ENCODE measurements around the gene VWCE.
A peak's percentile ranks its signal among the peaks of the same experiment; 100 is the strongest.

The VWCE gene, protein sequence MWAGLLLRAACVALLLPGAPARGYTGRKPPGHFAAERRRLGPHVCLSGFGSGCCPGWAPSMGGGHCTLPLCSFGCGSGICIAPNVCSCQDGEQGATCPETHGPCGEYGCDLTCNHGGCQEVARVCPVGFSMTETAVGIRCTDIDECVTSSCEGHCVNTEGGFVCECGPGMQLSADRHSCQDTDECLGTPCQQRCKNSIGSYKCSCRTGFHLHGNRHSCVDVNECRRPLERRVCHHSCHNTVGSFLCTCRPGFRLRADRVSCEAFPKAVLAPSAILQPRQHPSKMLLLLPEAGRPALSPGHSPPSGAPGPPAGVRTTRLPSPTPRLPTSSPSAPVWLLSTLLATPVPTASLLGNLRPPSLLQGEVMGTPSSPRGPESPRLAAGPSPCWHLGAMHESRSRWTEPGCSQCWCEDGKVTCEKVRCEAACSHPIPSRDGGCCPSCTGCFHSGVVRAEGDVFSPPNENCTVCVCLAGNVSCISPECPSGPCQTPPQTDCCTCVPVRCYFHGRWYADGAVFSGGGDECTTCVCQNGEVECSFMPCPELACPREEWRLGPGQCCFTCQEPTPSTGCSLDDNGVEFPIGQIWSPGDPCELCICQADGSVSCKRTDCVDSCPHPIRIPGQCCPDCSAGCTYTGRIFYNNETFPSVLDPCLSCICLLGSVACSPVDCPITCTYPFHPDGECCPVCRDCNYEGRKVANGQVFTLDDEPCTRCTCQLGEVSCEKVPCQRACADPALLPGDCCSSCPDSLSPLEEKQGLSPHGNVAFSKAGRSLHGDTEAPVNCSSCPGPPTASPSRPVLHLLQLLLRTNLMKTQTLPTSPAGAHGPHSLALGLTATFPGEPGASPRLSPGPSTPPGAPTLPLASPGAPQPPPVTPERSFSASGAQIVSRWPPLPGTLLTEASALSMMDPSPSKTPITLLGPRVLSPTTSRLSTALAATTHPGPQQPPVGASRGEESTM

DNA sequence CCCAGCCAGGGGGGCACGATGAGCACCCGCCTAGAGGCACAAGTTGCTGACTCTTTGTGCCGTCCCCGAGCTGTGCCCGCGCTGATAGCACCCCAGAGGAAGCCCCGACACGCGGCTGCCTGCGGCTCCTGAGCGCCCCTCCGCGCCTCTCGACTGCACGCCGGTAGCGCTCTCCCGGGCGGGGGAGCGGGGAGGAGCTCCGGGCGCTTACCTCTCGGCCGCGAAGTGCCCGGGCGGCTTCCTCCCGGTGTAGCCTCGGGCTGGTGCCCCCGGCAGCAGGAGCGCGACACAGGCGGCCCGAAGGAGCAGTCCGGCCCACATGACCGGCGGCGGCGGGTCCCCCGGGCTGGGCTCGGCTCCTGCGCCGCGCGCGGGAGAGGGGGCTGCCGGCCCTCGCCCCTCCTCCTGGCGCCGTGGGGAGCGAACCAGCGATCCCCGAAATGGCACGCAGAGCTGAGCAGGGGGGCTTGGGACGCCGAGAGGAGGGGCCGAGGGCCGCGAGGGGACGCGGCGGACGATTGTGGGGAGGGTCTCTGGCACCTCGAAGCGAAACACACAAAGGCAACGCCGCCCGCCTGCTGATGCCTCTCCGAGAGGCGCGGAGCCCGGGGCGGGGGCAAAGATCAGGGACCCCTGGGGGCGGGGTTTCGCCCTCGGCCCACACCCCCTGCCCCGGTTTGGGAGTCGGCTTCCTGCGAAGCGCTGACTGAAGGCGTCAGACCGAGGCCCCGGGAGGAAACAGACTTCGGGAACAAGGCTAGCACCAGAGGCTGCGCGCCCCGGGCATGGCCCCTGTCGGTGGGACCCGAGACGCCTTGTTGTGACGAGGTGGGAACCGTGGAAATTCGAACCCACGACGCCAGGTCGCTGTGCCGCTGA is at the start of gene VWCE:
Gene VWCE, minus strand, starts transcription at position 600 of the 879 bp plus-strand sequence. Its CDS starts 279 bp downstream, at position 321.
- peak in 40 of 42 donors; percentile 29 to 78 (median 61) for DNase-seq
- intact Hi-C loops (cut with DNase I): no loop called here

DNA sequence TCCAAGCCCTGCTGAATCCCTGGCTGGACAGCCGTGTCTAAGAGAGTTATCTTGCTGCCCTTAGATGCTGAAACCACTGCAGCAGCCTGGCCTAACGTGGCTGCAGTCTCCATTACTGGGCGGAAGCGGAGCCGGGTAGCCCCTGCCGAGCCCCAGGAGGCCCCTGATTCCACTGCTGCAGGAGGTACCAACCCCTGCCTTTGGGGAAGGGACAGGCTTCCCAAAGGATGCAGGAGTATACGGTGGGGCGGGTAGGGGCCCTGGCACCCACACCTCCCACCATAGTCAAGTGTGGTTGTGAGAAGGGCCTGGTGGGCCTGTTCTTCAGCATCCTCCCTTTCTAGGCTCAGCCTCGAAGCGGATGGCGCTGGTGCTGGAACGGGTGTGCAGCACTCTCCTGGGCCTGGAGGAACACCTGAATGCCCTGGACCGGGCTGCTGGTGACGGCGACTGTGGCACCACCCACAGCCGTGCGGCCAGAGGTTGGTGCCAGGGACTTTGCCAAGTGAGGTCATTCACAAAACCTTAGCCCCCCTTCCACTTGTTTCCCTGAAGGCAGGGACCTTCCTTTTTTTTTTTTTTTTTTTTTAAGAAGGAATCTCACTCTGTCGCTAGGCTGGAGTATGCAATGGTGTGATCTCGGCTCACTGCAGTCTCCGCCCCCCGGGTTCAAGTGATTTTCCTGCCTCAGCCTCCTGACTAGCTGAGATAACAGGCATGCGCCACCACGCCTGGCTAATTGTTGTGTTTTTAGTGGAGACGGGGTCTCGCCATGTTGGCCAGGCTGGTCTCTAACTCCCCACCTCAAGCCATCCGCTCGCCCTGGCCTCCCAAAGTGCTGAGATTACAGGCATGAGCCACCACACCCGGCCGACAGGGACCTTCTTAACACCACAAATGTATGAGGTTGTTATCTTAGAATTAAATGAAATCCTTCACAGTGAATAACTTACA is 49.0 kb upstream of the VWCE start:
- intact Hi-C loops (cut with DNase I): no loop called here
- DNase-seq: no peak

DNA sequence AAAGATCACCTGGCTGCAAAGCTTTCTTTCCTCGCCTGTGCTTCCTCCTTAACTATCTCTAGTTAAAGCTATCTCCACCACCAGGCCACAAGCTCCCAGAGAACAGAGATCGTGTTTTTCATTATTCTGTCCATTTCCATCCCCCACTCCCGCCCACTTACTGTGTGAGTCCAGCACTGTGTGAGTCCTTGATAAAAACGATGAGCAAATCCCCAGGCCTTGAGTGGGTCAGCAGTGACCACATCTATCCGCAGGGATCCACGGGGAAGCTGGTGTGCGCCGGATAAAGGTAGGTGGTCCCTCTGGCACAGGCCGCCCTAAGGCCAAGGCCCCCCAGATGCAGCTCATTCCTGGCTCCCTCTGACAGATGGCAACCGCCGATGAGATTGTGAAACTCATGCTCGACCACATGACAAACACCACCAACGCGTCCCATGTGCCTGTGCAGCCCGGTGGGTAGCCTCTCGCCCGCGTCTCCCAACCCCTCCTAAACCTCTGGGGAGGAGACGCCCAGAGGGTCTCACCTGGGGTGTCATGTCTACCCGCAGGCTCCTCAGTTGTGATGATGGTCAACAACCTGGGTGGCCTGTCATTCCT is 47.2 kb upstream of the VWCE start:
- DNase-seq: no peak
- intact Hi-C loops (cut with DNase I): no loop called here

DNA sequence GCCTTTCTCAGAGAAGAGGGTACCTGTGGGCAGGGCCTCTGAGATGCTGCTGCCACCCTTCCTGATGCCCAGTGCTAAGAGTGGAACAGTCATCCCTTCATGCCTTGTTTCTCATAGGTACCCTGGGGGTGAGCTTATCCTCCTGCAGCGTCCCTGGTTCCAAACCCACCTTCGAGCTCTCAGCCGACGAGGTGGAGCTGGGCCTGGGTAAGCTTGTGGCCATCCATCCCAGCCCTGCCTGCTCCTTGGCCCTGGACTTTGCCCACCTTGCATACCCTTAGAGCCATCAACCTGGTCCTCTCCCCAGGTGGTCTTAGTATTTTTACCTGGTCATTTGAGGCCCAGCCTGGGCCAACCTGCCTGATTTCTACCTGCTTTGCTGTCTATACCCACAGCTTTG is 46.6 kb upstream of the VWCE start:
- intact Hi-C loops (cut with DNase I): no loop called here
- DNase-seq: no peak

DNA sequence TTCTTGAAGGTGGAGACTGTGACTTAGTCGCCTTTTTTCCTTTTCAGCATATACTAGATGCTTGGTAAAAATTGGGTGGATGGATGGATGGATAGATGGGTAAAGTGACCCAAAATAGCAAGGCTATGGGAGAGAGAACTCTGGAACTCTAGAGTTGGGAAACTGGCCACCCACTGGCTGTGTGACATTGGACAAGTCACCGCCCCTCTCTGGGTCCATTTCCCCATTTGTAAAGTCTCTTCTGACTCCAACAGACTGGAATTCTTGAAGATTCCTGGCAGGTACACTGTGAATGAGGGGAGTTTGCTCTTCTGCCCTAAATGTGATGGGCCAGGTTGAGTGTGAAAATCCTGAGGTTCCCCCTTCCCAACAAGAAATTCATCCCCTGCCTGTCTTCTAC is 45.9 kb upstream of the VWCE start:
- no peak for DNase-seq
- intact Hi-C loops (cut with DNase I): no loop called here

DNA sequence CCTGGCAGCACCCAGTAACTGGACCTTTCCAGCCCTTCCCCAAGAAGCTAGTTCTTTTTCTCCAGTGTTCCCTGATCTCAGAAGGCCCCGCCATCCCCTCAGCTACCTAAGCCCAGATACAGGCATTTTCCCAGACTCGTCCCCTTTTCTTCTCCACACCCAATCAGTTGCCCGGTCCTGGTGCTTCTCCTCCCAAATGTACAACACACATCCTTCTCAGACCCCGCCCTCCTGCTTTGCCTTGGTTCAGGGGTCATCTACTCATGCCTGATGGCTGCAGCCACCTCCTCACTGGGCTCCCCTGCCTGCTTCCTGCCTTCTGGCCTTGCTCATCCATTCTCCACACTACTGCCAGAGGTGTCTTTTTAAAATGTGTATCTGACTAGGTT is 44.4 kb upstream of the VWCE start:
- no peak for DNase-seq
- intact Hi-C loops (cut with DNase I): loop anchor here (5.0 kb wide), 1 partner anchor 43 kb away; no protein-coding TSS in a partner anchor

DNA sequence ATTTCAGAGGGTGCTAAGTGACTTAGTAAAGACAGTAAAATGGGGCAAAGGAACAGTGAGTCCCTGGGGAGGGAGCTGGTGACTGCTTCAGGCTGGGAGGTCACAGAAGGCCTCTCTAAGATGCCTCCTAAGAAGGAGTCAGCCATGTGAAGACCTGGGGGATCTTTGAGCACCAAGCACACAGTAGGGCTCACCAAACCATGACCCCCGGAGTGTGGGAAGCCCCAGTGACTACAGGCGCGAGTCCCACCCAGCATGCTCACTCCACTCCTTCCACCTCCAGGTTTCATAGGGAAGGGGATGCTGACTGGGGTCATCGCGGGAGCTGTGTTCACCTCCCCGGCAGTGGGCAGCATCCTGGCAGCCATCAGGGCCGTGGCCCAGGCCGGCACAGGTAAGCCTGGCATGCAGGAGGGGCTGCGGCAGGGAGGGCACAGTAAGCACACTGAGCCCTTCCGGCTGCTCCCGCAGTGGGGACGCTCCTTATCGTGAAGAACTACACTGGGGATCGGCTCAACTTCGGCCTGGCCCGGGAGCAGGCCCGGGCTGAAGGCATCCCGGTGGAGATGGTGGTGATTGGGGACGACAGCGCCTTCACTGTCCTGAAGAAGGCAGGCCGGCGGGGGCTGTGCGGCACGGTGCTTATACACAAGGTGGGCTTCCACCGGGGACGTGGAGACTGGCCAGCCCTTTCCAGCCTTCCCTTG is 43.8 kb upstream of the VWCE start:
- no peak for DNase-seq
- intact Hi-C loops (cut with DNase I): loop anchor here (5.0 kb wide), 1 partner anchor 43 kb away; no protein-coding TSS in a partner anchor

DNA sequence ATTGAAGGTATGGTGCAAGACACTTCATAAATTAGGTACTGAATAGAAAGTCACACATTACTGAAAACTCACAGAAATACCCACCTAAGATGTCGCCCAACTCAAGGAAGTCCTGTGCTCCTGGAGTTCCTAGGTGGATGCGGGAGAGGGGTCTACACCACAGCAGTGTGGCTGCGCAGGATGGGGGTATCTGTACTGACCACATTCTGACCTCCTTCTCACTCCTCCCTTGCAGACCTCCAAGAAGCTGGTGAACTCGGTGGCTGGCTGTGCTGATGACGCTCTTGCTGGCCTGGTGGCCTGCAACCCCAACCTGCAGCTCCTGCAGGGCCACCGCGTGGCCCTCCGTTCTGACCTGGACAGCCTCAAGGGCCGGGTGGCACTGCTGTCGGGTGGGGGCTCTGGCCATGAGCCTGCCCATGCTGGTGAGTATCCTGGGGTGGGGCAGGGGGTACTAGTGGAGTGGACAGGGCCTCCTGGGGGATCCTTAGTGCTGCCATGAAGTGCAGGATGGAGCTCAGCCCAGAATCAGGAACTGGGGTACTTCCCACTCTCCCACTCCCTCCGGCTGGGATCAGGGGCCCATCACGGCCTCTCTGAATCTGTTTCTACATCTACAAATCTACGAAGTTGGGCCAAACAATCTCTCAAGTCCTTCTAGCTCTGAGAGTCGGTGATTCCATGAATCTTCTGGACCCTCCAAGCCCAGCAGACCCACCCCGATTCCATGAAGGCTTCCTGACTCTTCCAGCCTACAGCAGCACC is 42.8 kb upstream of the VWCE start:
- no peak for DNase-seq
- intact Hi-C loops (cut with DNase I): loop anchor here (5.0 kb wide), 1 partner anchor 44 kb away; no protein-coding TSS in a partner anchor

DNA sequence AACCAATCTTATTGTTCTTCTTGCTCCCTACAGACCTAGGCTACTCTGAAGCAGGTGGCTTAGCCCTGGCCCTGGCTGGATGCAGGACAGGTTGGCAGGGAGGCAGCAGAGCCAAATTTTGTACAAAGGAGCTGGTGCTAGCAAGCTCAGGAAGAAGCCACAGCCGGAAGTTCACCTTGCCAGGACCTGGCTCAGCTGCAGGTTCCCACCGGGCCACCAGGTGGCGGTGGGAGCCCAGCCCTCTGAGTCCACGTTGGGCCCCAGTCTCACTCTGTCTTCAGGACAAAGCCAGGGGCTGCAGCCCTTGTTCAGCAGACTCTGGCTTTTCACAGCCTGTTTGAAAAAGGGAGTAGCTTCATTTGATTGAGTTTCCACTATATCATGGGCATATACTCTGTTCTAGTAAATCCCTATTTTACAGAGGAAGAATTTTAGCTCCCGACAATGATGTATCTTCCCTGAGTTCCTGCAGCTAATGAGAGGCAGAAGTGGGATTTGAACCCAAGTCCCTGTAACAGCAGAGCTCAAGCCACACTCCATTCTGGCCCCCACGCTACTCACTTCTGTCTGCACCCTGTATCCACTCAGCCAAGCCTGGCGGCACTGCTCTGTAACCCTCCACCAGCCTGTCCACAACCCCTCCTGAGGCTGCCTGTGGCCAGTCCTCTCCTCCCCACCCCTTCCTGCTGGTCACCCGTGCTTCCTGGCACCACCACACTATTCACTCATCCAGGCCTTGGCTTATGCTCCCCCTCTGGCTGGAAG is 41.2 kb upstream of the VWCE start:
- peak; percentile 29 to 87 (median 72) for DNase-seq
- intact Hi-C loops (cut with DNase I): loop anchor here (5.0 kb wide), 1 partner anchor 46 kb away; no protein-coding TSS in a partner anchor

DNA sequence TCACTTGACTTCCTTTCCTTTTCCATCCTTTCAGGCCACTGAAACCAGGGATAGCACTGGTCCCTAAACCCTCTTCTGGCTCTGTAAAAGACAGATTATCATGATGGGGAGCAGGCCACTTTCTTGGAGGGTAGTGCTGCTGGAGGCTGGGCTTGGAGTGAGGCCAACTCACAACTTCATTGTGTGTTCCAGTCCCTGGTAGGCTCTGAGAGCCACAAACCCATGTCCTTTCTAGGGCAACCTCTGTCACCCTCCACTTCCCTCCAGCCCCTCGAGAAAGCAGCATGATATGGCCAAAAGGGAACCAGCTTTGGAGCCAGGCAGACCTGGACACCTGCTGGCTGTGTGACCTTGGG is 40.2 kb upstream of the VWCE start:
- DNase-seq: no peak
- intact Hi-C loops (cut with DNase I): loop anchor here (5.0 kb wide), 1 partner anchor 47 kb away; no protein-coding TSS in a partner anchor

DNA sequence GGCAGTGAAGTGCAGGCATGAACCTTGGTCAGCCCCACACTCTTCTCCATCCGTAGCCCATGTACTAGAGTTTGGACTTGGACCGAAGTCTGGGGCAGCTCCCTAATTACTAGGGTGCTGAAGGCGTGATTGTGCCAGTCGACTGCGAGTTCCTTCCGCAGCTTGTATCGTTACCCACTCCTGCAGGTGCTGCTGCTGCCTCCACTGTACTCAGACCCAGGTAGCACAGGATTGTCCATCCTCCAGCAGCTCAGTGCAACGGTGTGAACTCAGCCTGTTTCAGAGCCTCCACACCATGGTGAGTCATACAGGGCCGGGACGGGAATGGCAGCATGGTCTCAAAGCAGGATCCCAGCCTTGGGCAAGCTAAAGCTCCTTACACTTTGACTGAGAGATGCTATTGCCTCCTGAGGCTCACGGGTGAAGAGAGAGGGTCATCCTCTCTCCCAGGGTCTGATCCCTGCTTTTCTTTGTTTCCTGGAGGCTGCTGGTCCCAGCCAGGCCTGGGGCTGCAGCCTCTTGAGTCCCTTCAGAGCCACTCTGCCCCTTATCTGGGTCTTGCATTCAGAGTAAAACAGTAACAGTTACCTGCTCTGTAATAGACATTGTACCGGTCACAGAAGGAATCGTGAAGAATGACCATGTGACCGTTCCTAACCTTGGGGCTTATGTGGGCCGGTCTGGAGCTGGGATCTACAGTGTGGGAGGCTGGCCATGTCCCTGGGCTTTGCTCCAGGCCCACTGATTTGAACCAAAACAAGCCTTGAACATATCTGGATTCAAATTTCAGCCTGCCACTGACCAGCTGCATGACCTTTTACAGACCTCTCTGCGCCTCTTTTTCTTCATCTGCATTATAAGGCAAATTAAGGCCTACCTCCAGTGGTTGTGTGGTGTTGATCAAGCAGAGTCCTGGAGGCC is 39.6 kb upstream of the VWCE start:
- DNase-seq: no peak
- intact Hi-C loops (cut with DNase I): loop anchor here (5.0 kb wide), 1 partner anchor 48 kb away; no protein-coding TSS in a partner anchor

DNA sequence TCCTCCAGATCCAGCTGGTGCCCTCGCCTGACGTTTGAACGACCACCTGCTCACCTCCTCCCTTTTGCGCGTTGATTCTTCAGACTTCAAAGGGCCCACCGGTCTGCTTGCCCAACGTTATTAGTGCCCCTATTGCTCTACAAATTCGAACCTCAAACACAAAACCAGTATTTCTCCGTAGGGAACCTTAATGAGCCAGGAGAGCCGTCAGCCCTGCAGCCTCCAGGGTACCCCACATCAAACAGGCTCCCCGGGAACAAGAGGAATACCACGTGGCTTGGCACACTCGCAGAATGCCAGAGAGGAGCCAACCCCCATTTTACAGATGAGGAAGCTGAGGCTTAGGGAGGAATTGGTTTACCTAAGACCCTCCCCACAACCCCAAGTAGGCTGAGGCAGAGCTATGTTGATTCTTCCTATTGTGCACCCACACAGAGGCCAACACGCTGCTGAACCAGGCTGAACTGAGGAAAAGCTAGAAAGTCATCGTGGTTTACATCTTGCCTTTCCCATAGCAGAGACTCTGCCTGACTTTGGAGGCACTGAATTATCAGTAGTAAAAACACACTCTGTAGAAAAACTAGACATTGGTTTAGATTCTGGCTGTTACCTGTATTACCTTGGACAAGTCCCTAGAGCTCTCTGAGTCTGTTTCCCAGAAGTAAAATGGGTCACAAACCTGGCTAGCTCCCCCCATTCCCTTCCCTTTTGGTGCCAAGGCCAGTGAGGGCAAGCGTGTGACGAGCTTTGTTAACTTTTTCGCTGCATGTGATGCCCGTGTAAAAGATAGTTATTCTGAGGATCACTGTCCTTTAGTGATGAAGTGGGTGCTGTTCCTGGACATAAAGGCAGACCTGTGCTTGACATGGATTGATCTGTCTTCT is 38.7 kb upstream of the VWCE start:
- intact Hi-C loops (cut with DNase I): loop anchor here (1.0 kb wide), 1 partner anchor 29 kb away; the partner anchor contains the start of gene TMEM138
- DNase-seq: peak in 6 of 42 donors; percentile 12 to 49 (median 28)

Data from head of caudate nucleus (tissue), 42 donors.